Right atrium auricular region (tissue), 2 donors: Measurements from ENCODE around the gene NUPR2. TPM values are rescaled to one million over a fixed set of nuclear protein-coding genes. Genes with fewer than 3 reads are reported as not detected.
"Not testable (repeated sequence)": the region's sequence is repeated elsewhere in the genome, so short reads cannot be mapped to it uniquely, and the experiment has no call there.

ENCODE experiments used
- DNase-seq: peaks from one replicate; pipeline ENCODE4 v3.0.0-alpha.2; 2019; ENCODE audit warnings: low spot score
- H3K27ac ChIP-seq, 2 donors: fragments of 200-600 bp; sonication (generic); 1 replicate in 1 of 2; 2 replicates in 1 of 2; pipeline ENCODE4 v1.5.1; 2016 to 2019
- H3K27me3 ChIP-seq, 2 donors: fragments of 200-600 bp; sonication (generic); one replicate each; pipeline versions ENCODE4 v1.5.1 to v1.6.0; 2017 to 2019
- H3K36me3 ChIP-seq: fragments of 200-600 bp; sonication (generic); one replicate; pipeline ENCODE4 v1.5.1; 2016
- H3K4me1 ChIP-seq, 2 donors: fragments of 200-600 bp; sonication (generic); one replicate each; pipeline versions ENCODE4 v1.5.1 to v1.6.0; 2017 to 2019
- H3K4me3 ChIP-seq, 2 donors: fragments of 200-600 bp; sonication (generic); 1 replicate in 1 of 2; 2 replicates in 1 of 2; pipeline ENCODE4 v1.5.1; 2017 to 2019; ENCODE audit warnings: mild to moderate bottlenecking in 1 of 2, moderate library complexity in 1 of 2
- H3K9me3 ChIP-seq, 2 donors: fragments of 200-600 bp; sonication (generic); one replicate each; pipeline ENCODE4 v1.5.1; 2019
- total RNA-seq, 2 donors: library from RNA; depleted of rRNA; stranded (reverse); fragments of >200 nt; gene quantifications; one replicate each; pipeline ENCODE4 v1.1.0, GENCODE V29; 2016
- TF ChIP-seq, protein P1 (sequence below), 2 donors: fragments of 200-600 bp; sonication (generic); IDR thresholded peaks; one replicate each; pipeline ENCODE4 v1.5.1; 2019; ENCODE audit warnings: antibody characterized with exemption in 2 of 2

The NUPR2 gene
- total RNA-seq, 2 donors from 2014 or later: not detected

DNA sequence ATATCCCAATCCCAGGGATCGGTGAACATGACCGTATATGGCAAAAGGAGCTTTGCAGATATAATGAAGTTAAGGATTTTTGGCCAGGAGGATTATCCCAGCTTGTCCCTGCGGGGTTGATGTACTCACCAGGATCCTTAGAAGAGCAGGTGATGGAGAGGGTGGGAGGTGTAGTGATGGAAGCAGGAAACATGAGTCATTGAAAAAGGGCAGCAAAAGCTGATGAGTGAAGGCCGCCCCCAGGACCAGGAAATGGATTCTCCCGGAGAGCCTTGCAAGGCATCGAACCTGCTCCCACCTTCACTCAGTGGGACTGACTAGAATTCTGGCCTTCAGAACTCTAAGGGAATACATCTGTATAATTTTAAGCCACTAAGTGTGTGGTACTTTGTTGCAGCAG, 5.2 kb upstream of the NUPR2 start:
- no peak overlapping the region for H3K4me3 ChIP-seq
- H3K9me3 ChIP-seq: no peaks in the 10 kb centered on the region
- H3K36me3 ChIP-seq: no peaks in the 10 kb centered on the region
- TF ChIP-seq, protein P1, sequence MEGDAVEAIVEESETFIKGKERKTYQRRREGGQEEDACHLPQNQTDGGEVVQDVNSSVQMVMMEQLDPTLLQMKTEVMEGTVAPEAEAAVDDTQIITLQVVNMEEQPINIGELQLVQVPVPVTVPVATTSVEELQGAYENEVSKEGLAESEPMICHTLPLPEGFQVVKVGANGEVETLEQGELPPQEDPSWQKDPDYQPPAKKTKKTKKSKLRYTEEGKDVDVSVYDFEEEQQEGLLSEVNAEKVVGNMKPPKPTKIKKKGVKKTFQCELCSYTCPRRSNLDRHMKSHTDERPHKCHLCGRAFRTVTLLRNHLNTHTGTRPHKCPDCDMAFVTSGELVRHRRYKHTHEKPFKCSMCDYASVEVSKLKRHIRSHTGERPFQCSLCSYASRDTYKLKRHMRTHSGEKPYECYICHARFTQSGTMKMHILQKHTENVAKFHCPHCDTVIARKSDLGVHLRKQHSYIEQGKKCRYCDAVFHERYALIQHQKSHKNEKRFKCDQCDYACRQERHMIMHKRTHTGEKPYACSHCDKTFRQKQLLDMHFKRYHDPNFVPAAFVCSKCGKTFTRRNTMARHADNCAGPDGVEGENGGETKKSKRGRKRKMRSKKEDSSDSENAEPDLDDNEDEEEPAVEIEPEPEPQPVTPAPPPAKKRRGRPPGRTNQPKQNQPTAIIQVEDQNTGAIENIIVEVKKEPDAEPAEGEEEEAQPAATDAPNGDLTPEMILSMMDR (IDR thresholded peaks at IDR 0.05): no peak
- no peaks in the 10 kb centered on the region for H3K27me3 ChIP-seq
- H3K4me1 ChIP-seq: no peaks in the 10 kb centered on the region
- H3K27ac ChIP-seq: no peak overlapping the region
- DNase-seq: no peak

DNA sequence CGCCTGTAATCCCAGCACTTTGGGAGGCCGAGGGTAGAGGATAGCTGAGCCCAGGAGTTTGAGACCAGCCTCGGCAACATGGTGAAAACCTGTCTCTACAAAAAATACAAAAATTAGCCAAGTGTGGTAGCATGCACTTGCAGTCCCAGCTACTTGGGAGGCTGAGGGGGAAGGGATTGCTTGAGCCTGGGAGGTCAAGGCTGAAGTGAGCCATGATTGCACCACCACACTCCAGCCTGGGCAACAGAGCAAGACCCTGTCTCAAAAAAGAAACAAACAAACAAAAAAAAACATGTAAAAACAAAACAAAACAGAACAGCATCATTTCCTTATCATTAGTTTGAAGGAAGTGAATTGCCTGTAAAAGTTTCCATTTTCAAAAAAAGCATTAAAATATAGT, 4.0 kb downstream of the NUPR2 start:
- H3K4me1 ChIP-seq, H3K27ac ChIP-seq, H3K36me3 ChIP-seq, H3K9me3 ChIP-seq, DNase-seq, H3K27me3 ChIP-seq, H3K4me3 ChIP-seq: not testable (repeated sequence)

DNA sequence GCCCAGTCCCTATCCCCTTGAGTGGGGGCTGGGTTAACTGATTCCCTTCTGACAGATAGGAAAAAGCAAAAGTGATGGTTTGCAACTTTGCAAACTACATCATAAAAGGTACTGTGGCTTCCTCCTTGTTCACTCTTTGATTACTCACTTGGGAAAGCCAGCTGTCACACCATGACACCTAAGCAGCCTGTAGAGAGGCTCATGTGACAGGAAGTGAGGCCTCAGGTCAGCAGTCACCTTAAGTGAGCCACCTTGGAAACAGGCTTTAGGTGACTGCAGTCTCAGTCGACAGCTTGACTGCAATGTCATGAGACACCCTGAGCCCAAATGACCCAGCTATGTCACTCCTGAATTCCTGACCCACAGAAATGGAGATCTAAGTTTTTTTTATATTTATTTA, 5.6 kb downstream of the NUPR2 start:
- no peak overlapping the region for H3K27ac ChIP-seq
- peaks cover 0 to 4% of the 10 kb centered on the region in 2 donors for H3K4me1 ChIP-seq
- no peaks in the 10 kb centered on the region for H3K27me3 ChIP-seq
- H3K9me3 ChIP-seq: no peaks in the 10 kb centered on the region
- DNase-seq: no peak
- no peaks in the 10 kb centered on the region for H3K36me3 ChIP-seq
- TF ChIP-seq, protein P1 (IDR thresholded peaks at IDR 0.05): no peak
- no peak overlapping the region for H3K4me3 ChIP-seq

DNA sequence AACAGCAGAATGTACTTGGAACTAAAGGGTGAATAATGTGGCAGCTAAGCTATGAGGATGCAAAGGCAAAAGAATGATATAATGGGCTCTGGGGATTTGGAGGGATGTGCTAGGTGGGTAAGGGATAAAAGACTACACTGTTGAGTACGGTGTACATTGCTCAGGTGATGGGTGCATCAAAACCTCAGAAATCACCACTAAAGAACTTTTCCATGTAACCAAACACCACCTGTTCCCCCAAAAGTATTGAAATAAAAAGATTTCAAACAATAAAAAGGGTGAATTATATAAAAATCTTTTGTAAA, 8.3 kb downstream of the NUPR2 start:
- H3K27ac ChIP-seq: no peak overlapping the region

DNA sequence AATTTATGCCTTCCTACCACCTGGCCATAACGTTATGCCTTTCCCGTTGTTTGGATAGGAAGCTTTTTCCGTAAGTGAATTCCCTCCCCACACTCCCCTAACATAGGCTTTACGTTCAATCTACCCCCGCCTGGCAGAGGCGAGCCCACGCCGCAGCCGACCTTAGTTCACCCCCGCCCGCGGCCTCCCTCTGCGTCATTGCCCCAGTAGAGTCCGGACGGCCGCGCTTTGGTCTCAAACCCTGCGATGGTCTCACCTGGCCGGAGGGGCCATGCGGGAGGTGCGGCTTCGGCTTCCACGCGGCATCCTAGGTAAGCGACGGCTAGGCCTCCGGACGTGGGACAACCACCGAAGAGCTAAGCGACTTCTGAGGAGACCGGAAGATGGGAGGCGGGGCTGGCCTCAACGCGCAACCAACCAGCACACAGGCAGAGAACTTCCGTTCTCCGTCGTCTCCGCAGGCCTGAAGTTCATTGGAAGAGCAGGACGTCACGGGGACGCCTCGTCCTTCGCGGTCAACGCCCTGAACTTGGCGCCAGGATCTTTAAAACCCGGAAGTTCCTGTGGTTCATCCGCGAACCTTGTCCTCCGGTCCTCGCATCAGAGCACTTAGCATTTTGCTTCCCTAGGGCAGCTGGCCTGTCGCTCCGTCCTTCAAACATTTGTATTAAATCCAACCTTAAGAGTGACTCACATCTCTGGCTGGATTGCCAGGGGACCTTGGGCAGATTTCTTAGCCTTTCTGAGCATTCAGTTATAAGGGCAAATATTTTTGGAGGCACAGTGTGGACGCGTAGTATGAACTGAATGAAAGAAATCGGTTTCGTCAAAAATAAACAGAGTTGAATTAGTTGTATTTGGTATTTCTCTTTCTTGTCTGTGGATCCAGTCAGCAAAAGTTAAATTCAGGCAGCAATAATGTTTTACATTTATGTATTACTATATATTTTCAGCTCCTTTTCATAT, 9.8 kb downstream of the NUPR2 start, which contains the start of gene CHCHD2:
CHCHD2 (minus strand) TSS at position 369 of the 966 bp plus-strand sequence; CDS start at position 306, 63 bp downstream.
- H3K27ac ChIP-seq: peak within 1 kb of the TSS; percentile 92
- peaks cover 0 to 15% of the 10 kb centered on the region in 2 donors for H3K4me1 ChIP-seq
- H3K9me3 ChIP-seq: no peaks in the 10 kb centered on the region
- DNase-seq: peak; percentile 98
- peaks cover 29% of the 10 kb centered on the region for H3K36me3 ChIP-seq
- H3K27me3 ChIP-seq: no peaks in the 10 kb centered on the region
- TF ChIP-seq, protein P1 (IDR thresholded peaks at IDR 0.05): no peak
- peak within 1 kb of the TSS; percentile 88 to 91 for H3K4me3 ChIP-seq

More for the DNA sequence above, 8.3 kb downstream of the NUPR2 start:
- Histone ChIP-seq H3K4me1 (peaks cover 0 to 15% of the 10 kb centered on the region in 2 donors), H3K4me3 (no peak overlapping the region), H3K9me3 (no peaks in the 10 kb centered on the region), H3K36me3 (peaks cover 14% of the 10 kb centered on the region), H3K27me3 (no peaks in the 10 kb centered on the region)
- no peak for DNase-seq
- TF ChIP-seq, protein P1 (IDR thresholded peaks at IDR 0.05): no peak

DNA sequence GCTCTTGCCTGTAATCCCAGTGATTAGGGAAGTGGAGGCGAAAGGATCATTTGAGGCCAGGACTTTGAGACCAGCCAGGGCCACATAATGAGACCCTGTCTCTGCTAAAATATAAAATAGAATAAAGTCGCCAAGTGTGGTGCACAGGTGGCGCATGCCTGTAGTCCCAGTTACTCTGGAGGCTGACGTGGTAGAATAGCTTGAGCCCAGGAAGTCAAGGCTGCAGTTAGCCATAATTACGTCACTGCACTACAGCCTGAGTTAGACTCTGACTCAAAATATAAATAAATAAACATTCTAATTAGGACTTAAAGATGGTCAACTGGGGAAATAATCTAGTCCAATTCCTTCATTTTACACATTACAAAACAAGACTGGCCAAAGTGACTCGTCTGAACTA, 10.7 kb downstream of the NUPR2 start:
- Histone ChIP-seq H3K9me3 (no peaks in the 10 kb centered on the region), H3K4me3 (peak overlapping the region; percentile 88 to 91), H3K36me3 (peaks cover 38% of the 10 kb centered on the region), H3K4me1 (peaks cover 0 to 15% of the 10 kb centered on the region in 2 donors), H3K27me3 (no peaks in the 10 kb centered on the region), H3K27ac (peak overlapping the region; percentile 92)
- TF ChIP-seq, protein P1 (IDR thresholded peaks at IDR 0.05): no peak
- no peak for DNase-seq

DNA sequence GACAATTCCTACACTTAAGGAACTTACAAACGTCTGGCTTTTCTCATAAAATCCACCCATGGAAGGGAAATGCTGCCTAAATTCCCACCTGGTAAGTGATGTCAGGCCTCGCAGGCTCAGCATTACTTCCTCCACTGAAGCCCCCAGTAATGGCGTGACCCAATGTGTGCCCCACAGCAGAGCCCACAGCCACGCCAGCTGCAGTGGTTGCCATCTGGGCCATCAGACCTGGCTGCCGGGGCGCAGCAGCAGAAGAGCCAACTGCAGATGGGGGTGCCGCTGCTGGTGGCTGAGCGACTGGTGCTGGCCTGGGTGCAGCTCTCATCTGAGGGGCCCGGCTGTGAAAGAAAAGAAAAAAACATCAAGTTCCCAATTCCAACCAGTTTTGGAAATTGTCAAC, 12.1 kb downstream of the NUPR2 start:
- not testable (repeated sequence) for H3K27me3 ChIP-seq, H3K4me3 ChIP-seq, DNase-seq, H3K27ac ChIP-seq, H3K9me3 ChIP-seq
- Histone ChIP-seq H3K4me1 (peaks cover 0 to 15% of the 10 kb centered on the region in 2 donors), H3K36me3 (peaks cover 52% of the 10 kb centered on the region)
